ENCODE data around the gene SPATA31C2. TPM values are rescaled to one million over a fixed set of nuclear protein-coding genes. Genes with fewer than 3 reads are reported as not detected.
"Not testable (repeated sequence)": the region's sequence is repeated elsewhere in the genome, so short reads cannot be mapped to it uniquely, and the experiment has no call there.

SPATA31C2 gene
- total RNA-seq = not detected
- 0.61 TPM for polyA plus RNA-seq (2013, experiment 1 of 2)
- polyA plus RNA-seq (2013, experiment 2 of 2) = 0.37 TPM
- long read RNA-seq, experiment 1 = 0 reads
- long read RNA-seq, experiment 2 = 0 reads
- long read RNA-seq, experiment 3 = 0 reads
- long read RNA-seq, experiment 4 = 0 reads

DNA sequence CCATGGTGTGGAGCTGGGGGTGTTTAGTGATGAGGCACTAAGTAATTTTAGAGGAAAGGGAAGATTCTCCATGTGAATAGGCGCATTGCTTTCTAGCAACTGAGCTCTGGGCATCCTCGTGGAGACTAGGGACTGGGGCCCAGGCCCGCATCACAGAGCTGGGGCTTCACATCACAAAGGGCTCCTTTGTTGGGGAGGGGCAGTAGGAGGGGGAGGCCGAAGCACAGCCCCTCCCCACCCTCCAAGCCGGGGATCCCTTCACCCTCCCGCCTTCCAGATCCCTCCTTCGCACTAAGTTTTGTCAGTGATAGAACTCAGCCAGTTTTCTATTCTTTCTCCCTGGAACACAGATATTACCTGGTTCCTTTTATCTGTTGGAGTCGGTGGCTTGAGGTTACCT is at the start of gene SPATA31C2:
Gene SPATA31C2, minus strand, starts transcription at position 101 of the 400 bp plus-strand sequence. Its CDS starts 29 bp downstream, at position 72.
- DNase-seq; H3K9me3 ChIP-seq (ENCODE audit: control insufficient read depth, low read length); H3K36me3 Mint-ChIP-seq (ENCODE audit: low read depth); H3K9me3 Mint-ChIP-seq; H3K27ac Mint-ChIP-seq; H3K27me3 Mint-ChIP-seq (ENCODE audit: insufficient read depth); H3K36me3 ChIP-seq (ENCODE audit: control insufficient read depth, insufficient read depth, low read length); H3K9ac ChIP-seq (ENCODE audit: extremely low read depth, low read length, poor library complexity, severe bottlenecking); H3K27ac ChIP-seq (ENCODE audit: low read depth, low read length); H3K4me1 ChIP-seq (ENCODE audit: control insufficient read depth, insufficient read depth, low read length); H3K4me3 ChIP-seq (ENCODE audit: low read length); H3K4me1 Mint-ChIP-seq; H3K27me3 ChIP-seq (ENCODE audit: control insufficient read depth, insufficient read depth, low read length, poor library complexity, severe bottlenecking); H3K4me3 Mint-ChIP-seq: not testable (repeated sequence)
- WGBS, 2 experiments (ENCODE audit: insufficient coverage in 1 of 2, insufficient read length in 1 of 2) = 75% methylated on average over 1 of the region's 8 CpGs; no CpG with 5 or more reads in 1 of the 2 experiments

DNA sequence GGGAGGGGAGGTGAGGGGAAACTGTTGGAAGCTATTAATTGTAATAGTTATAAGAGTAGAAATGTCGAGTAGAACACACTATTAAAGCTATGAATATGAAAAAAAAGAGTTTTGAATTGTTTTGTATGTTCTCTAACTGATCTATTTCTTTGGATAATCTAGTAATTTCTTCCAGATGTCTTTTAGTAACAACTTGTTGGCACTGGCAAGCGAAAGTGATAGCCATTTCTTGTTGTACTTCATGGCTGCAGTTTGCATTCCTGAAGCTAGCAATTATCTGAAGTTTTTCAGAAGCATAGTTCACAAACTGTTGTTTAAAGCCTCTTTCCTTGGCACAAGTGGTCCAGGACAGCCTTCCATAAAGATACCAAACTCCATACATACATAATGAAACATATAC is 49.4 kb upstream of the SPATA31C2 start:
- H3K27ac Mint-ChIP-seq = no peak overlapping the region
- Histone ChIP-seq H3K4me3 (ENCODE audit: low read length) (no peak overlapping the region), H3K36me3 (ENCODE audit: control insufficient read depth, insufficient read depth, low read length) (no peaks in the 10 kb centered on the region), H3K27ac (ENCODE audit: low read depth, low read length) (no peak overlapping the region), H3K9ac (ENCODE audit: extremely low read depth, low read length, poor library complexity, severe bottlenecking) (no peak overlapping the region), H3K27me3 (ENCODE audit: control insufficient read depth, insufficient read depth, low read length, poor library complexity, severe bottlenecking) (no peaks in the 10 kb centered on the region), H3K9me3 (ENCODE audit: control insufficient read depth, low read length) (no peaks in the 10 kb centered on the region), H3K4me1 (ENCODE audit: control insufficient read depth, insufficient read depth, low read length) (no peaks in the 10 kb centered on the region)
- 76 to 92% methylated on average over 2 of the region's 2 CpGs for WGBS, 2 experiments (ENCODE audit: insufficient coverage in 1 of 2, insufficient read length in 1 of 2)
- DNase-seq = no peak
- H3K36me3 Mint-ChIP-seq (ENCODE audit: low read depth) = no peaks in the 10 kb centered on the region
- no peak for TF ChIP-seq CTCF (conservative IDR thresholded peaks at IDR 0.05)
- no peaks in the 10 kb centered on the region for H3K9me3 Mint-ChIP-seq
- H3K4me1 Mint-ChIP-seq = no peaks in the 10 kb centered on the region
- H3K4me3 Mint-ChIP-seq = no peak overlapping the region
- no peaks in the 10 kb centered on the region for H3K27me3 Mint-ChIP-seq (ENCODE audit: insufficient read depth)

- no peak for DNase-seq
- TF ChIP-seq CTCF (conservative IDR thresholded peaks at IDR 0.05) = no peak
- no peaks in the 10 kb centered on the region for H3K4me1 ChIP-seq (ENCODE audit: control insufficient read depth, insufficient read depth, low read length)
- Mint-ChIP-seq H3K36me3 (ENCODE audit: low read depth) (no peaks in the 10 kb centered on the region), H3K27me3 (ENCODE audit: insufficient read depth) (no peaks in the 10 kb centered on the region), H3K4me1 (no peaks in the 10 kb centered on the region), H3K27ac (no peak overlapping the region), H3K4me3 (no peak overlapping the region), H3K9me3 (no peaks in the 10 kb centered on the region)
- no peaks in the 10 kb centered on the region for H3K27me3 ChIP-seq (ENCODE audit: control insufficient read depth, insufficient read depth, low read length, poor library complexity, severe bottlenecking)
- H3K27ac ChIP-seq (ENCODE audit: low read depth, low read length) = no peak overlapping the region
- H3K9ac ChIP-seq (ENCODE audit: extremely low read depth, low read length, poor library complexity, severe bottlenecking) = no peak overlapping the region
- no peaks in the 10 kb centered on the region for H3K36me3 ChIP-seq (ENCODE audit: control insufficient read depth, insufficient read depth, low read length)
- no peak overlapping the region for H3K4me3 ChIP-seq (ENCODE audit: low read length)
- H3K9me3 ChIP-seq (ENCODE audit: control insufficient read depth, low read length) = no peaks in the 10 kb centered on the region
- 85 to 100% methylated on average over 3 of the region's 3 CpGs for WGBS, 2 experiments (ENCODE audit: insufficient coverage in 1 of 2, insufficient read length in 1 of 2)
Observed at GRCh38 chr9:88186495-88187110, 48.3 kb upstream of the SPATA31C2 start.

Data from endodermal cell (in vitro differentiated cells).